Measurements from ENCODE around the gene PRKD1.

- TF ChIP-seq CTCF (IDR thresholded peaks at IDR 0.05; ENCODE audit: low read depth, low read length, poor library complexity, severe bottlenecking): no peak
- no peak for TF ChIP-seq EZH2phosphoT487 (IDR thresholded peaks at IDR 0.05; ENCODE audit: borderline replicate concordance, low read length)
These were observed 297.0 kb downstream of the PRKD1 start for GRCh38 chr14:29630566-29631160.
